ENCODE results near the gene DCC.

The DCC gene, protein sequence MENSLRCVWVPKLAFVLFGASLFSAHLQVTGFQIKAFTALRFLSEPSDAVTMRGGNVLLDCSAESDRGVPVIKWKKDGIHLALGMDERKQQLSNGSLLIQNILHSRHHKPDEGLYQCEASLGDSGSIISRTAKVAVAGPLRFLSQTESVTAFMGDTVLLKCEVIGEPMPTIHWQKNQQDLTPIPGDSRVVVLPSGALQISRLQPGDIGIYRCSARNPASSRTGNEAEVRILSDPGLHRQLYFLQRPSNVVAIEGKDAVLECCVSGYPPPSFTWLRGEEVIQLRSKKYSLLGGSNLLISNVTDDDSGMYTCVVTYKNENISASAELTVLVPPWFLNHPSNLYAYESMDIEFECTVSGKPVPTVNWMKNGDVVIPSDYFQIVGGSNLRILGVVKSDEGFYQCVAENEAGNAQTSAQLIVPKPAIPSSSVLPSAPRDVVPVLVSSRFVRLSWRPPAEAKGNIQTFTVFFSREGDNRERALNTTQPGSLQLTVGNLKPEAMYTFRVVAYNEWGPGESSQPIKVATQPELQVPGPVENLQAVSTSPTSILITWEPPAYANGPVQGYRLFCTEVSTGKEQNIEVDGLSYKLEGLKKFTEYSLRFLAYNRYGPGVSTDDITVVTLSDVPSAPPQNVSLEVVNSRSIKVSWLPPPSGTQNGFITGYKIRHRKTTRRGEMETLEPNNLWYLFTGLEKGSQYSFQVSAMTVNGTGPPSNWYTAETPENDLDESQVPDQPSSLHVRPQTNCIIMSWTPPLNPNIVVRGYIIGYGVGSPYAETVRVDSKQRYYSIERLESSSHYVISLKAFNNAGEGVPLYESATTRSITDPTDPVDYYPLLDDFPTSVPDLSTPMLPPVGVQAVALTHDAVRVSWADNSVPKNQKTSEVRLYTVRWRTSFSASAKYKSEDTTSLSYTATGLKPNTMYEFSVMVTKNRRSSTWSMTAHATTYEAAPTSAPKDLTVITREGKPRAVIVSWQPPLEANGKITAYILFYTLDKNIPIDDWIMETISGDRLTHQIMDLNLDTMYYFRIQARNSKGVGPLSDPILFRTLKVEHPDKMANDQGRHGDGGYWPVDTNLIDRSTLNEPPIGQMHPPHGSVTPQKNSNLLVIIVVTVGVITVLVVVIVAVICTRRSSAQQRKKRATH (N-terminal part only)

DNA sequence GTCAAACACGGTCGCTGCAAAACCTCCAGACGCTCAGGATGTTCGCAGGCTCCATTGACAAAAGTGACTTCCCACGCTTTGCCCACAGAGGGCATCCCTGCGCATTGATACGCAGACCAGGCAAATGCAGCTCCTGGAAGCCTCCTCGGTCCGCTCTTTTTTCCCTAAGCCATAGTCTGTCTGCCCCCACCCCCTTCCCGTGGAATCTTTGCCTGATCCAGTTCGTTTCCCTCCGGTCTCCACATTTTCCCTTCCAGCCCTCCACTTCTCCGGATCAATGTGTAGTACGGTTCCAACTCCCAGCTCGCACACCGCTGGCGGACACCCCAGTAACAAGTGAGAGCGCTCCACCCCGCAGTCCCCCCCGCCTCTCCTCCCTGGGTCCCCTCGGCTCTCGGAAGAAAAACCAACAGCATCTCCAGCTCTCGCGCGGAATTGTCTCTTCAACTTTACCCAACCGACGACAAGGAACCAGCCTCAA is at the start of gene DCC:
TSS of gene DCC (plus strand) at position 307 of the 481 bp plus-strand sequence. CDS start 591 bp downstream, outside the sequence.
- DNase-seq (ENCODE audit: low spot score): peak; percentile 55

DNA sequence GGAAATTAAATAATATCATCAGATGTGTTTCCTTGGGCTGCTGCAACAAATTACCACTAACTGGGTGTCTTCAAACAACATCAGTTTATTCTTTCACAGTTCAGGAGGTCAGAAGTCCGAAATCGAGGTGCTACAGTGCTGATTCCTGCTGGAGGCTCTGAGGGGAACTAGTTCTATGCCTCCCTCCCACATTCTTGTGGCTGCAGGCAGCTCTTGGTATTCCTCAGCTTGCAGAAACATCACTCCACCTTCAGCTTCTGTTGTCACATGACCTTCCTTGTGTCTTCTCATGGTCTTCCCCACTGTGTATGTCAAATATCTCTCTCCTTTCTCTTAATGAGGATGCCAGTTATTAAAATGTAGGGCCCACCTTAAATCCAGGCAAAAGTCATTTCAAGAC is 29.3 kb upstream of the DCC start:
- no peak for DNase-seq (ENCODE audit: low spot score)

DNA sequence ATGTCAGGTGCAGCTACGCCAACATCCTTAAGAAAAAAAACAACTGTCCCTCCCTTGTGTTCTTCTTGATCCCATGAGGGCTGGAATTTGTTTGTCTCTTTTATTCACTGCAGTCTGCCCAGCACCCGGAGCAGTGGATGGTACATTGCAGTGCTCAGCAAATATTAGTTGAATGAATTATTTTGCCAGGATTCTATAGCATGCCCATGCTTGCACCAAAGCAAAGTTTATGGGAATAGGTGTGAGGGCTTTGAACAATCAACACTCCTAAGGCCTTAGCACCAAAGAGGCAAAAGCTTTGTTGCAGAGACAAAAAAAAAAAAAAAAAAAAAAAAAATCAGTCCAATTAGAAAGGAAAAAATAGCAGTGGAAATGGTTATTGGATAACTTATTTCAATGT is 28.7 kb upstream of the DCC start:
- DNase-seq (ENCODE audit: low spot score): no peak

DNA sequence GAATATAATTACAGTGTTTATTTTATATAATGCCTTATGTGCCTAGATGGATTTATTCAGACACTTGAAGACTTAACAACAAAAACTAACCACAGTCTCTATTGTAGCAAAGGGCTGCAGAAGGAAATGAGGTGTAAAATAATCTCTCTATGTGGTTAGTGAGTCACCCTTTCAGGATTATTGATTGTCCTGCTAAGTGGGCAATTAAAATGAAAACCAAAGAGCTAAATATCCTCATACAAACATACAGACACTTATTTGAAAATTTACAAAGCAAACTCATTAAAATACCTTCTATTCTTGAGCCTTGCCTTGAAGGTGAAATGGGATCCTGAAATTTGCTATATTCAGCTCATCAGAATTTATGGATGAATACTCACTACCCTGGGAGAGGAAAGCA is 27.7 kb upstream of the DCC start:
- DNase-seq (ENCODE audit: low spot score): no peak

DNA sequence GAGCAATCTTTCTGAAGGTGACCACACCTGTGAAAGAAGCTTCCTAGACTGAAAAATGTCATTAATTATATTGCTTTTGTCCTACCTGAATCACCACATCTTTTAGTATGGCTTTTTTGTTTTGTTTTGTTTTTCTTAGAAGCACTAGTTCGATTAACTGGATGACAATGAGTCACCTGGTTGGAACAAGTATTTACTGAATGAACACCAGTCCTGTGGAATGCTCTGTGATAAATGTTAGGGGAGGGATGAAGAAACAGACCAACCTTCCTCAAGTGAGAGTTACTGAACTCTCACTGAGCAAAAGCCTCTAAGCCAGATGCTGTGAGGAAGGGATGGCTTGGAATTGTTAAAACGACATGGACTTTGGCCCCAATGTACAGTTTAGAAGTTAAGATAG is 26.8 kb upstream of the DCC start:
- no peak for DNase-seq (ENCODE audit: low spot score)

DNA sequence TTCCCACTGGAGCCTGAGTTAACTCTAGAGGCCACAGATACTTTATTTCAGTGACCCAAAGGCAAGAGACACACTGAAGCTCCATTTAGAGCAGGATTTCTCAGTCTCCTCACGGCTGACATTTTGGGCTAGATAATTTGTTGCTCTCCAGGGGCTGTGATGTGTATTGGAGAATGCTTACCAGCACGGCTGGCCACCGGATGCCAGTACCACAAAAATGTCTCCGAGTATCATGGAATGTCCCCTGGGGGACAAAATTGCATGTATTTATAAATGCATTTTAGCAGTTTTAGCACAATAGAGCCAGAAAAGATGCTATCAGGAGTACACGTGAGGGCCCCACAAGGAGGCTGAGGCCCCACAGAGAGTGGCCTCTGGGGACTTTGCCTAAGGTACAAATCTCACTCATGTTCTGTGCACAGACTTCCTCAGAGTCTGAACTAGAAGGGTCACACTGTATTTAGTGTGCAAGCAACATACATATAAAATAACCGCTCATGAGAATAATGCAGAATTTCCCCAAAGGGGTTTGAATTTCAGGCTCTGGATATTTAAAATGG is 20.5 kb upstream of the DCC start:
- DNase-seq (ENCODE audit: low spot score): peak; percentile 7

DNA sequence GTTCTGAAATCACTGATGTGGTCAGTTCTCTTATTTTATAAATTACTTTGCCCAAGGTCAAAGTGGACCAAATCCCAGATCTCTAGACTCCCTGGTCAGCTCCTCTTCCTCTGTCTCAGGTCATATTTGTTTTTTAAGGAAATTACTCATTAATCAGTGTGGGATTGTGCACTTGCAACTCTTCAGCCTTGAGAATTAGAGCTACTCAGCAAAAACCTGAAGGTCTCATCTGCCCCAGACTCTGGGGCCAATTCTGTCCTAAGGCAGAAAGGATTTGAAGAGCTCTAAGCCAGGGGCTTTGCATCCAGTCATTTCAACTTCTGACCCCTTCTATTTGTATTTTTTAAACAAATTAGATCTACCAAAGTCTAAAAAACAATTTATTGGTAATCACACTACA is 17.7 kb upstream of the DCC start:
- DNase-seq (ENCODE audit: low spot score): no peak

DNA sequence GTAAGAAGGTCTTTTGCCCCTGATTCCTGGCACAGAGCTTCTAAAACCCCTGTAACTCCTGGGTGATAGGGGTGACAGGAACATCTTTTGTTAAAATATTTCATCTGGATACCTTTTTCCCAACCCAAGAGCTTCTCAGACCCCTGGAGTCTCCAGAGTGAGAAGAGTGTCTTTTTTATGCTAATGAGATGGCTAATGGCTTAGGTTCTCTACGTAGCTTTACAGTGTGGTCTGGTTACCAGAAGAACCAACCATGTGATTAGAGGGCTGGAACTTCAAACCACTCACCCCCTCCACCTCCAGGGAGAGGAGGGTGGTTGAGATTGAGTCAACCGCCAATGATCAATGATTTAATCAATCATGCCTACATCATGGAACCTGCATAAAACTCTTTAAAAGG is 16.2 kb upstream of the DCC start:
- DNase-seq (ENCODE audit: low spot score): no peak

DNA sequence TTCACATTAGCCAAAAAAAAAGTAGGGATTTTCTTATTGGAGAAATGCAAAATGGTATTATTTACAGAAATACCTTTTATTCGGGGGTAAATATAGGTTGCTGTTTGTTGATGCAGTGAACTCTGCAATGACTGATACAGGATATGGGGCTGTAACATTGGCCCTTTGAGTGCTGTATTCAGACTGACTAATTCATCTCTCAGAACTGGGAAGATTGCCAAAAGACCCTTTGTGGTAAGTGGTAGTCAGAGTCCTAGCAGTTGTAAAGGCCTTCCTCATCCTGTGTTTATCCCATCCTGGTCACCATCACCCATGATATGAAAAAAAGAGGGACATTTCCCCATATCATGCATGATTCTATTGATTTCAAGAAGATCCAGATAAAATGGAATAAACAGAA is 14.0 kb upstream of the DCC start:
- DNase-seq (ENCODE audit: low spot score): no peak

DNA sequence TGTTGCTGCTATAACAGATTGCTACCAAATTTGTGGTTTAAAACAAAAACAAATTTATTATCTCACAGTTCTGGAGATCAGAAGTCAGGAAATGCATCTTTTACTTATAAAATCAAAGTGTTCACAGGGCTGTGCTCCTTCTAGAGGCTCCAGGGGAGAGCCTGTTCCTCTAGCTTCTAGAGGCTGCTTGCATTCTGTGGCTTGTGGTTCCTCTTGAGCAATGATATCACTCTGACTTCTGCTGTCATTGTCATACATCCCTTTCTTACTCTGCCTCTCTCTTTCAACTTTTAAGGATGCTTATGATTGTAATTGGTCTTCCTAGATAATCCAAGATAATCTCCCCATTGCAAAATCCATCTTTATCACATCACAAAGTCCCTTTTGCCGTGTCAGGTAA is 6.1 kb upstream of the DCC start:
- no peak for DNase-seq (ENCODE audit: low spot score)

DNA sequence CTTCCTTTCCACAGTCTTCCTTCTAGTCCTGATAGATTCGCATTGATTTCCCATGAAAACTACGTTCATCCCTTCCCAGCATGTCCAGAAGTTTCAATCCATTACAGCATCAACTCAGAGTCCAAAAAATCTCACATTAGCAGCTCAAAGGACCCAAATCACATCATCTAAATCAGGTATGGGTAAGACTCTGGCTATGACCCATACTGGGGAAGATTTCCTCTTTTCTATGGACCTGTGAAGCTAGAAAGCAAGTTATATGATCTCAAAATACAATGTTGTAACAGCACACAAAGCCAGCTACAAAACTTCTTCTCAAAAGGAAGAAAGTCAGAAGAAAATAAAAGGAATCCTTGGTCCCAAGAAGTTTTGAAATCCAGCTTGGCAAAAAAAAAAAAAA is 5.7 kb upstream of the DCC start:
- DNase-seq (ENCODE audit: low spot score): no peak

DNA sequence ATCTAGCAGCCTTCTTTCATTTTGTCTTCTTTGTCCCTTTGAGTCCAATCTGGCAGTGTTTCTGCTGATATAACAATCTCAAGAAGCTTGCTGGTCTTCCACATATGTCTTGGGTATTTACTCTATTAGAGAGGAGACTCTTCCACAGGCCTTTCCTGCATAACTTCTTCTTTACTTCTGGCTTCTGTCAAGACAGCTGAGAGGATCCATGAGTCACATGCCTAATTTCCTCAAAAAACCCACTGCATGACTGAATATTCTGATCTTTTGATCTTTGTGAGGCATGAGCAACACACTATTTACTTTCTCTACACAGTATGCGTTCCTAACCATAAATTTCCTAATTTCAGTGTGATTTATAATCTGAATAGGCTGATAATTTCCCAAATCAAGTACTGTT is 5.1 kb upstream of the DCC start:
- DNase-seq (ENCODE audit: low spot score): peak; percentile 27

DNA sequence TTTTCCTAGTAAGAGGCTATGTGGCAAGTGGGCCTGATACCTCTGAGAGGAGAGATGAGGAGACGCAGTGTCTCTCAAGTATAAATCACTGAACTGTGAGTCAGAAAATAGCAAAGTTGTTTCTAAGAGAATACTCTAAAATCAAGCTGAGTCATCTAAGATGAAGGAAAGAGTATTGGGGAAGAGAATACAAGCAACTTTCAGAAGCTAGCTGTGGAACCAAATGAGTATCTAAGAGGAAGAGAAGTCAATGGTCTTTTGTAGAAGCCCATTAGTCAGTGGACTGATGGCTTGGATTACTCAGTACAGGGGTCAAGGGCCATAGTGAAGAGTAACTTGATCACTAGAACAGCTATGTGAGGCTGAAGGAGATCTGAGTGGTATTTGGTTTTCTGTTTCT is 2.7 kb upstream of the DCC start:
- peak; percentile 3 for DNase-seq (ENCODE audit: low spot score)

DNA sequence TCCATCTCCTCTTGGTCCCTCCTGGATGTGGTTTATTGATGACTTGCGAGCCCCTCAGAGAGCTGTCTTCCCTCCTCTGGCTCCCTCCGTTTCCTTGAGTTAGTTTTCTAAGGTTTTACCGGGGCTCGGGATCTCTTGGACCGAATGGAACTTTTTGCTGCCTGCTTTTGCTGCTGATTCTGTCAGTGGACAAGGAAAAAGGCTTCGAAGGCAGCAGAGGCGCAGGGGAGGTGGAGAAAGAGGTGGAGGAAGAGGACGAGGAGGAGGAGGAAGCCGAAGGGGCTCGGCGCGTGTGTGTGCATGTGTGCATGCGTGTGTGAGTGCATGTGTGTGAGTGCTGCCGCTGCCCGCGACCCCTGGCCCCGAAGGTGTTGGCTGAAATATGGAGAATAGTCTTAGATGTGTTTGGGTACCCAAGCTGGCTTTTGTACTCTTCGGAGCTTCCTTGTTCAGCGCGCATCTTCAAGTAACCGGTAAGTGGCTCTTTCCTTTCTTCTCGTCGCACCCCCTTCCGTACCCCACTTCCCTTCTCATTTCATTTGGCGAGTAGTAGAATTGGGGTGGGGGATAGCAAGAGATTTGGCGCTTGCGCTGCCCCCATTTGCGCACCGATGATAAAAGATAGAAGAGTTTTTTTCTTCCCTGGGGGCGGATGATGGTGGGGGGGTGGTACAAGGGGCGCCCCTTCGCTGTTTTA is 557 bp downstream of the DCC start:
- DNase-seq (ENCODE audit: low spot score): no peak

DNA sequence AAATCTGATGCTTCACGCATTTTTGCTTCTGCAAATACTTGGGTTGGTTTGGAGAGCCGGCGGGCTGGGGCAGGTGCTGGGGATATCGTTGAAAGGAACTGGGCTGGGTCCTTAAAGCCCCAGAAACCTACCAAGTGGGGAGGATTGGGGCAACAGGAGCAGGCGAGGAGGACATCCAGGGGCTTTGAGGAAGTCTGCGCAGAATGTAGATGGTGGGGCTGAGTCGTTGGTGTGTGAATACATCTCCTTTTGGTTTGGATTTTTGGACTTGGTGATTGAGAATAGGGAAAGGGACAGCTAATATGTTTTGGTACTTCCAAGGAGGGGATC is 1.1 kb downstream of the DCC start:
- no peak for DNase-seq (ENCODE audit: low spot score)

DNA sequence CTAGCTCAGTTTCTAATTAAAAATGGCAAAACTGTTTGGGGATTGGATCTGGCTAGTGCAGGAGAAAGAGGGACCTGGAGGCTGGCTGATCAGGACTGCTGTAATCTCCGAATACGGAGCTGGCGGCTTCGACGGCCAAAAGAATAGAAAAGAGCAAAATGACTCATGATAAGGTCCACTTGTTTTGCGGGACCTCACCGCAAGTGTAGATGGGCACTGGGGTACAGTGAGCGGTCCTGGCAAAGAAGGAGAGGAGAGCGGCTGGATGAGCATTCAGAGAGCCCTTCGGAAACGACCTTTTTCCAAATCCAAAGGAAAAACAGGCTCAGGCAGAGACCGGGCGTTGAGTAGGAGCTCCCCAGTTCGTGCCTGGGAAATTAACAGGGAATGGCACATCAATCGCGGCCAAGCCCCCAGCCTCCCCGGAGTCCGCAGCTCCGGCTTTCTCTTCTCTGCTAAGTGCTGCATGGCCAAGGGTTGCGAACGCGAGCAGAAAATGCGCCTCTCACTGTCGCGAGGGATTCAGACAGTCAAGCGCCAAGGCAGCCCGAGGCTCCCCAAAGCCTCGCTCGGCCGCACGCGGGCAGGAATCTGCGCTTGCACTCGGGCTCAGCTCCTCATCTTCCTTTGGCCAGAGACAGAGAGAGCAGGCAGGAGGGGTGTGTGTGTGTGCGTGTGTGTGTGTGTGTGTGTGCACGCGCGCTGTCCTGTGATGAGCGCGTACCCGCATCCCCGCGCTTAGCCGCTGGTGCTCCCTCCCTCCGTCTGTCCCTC is 1.8 kb downstream of the DCC start:
- DNase-seq (ENCODE audit: low spot score): peak; percentile 18

DNA sequence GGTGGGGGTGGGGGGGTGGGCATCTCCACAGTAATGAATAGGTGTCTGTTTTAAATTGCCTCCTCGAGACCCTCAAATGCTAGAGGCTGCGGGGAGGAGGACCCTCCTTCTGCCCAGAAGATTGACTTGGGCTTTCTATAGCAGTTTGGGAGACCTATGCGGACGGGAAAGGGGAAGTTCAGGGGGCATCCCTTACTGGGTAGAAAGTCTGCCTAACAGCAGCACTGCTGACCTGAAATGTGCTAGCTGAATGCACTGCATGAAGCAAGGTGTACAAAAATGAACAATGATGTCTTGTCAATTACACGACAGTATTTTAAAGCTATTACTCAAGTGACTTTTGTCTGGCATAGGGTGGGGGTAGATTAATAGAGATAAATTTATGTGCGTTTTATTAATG is 2.5 kb downstream of the DCC start:
- DNase-seq (ENCODE audit: low spot score): no peak

DNA sequence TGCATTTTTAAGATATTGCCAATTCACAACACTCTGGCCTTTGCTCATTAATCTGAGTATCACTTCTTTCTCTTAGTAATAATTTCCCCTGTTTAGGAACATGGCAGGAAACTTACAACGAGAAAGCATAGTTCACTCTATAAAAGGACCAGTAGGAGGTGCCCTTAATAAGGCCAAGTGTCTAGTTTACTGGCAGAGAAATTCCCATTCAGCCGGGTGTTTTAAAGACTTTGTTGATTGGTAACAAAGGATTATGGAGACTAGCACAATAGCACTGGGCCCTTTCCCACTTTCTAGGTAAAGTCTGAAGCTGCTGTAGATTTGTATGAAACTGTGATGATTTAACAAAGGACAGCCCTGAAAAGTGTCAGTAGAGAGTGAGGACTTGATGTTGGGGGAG is 3.1 kb downstream of the DCC start:
- no peak for DNase-seq (ENCODE audit: low spot score)

DNA sequence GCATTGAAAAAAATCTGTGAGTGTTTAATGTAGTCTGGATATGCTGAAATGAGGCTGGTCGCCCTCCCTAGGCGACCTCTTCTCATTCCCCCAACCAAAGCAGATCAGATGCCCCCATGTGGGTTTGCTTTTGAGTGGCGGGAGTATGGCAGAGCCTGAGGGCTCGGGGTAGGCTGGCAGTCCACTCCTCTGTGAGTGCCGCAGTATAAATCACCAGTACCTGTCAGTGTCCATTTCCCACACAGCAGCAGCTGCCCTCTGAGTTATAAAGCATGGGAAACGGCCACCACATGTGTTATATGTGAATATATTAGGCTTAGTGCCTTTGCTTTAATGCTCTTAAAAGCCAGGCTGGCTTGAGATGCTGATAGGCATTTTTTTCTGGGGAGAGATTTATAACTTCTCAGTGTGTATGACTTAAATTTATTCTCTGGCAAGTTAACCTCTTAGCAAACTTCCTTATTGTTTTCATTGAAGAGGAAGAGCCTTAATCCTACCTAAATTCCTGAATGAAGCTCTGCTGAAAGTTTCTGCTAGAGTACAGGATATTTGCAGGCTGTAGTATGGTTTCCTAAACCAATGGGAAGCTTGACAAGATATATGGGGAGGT is 3.8 kb downstream of the DCC start:
- DNase-seq (ENCODE audit: low spot score): no peak

DNA sequence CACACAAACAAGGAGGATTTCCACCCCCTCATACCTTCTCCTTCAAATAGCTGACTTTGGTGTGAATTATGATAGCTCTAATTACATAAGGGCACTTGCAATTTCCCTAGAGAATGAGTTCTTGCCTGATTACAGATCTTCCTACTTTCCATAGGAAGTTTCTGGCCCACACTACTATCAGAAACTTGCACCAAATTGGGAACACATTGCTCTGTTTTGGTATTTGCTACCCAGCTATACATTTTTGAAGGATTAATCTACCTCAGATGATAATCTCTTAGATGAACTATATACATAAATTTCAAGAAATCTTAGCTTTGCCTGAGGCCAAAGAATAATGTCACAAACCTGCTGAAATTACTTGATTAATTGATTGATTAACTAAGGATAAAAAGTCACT is 4.9 kb downstream of the DCC start:
- no peak for DNase-seq (ENCODE audit: low spot score)

DNA sequence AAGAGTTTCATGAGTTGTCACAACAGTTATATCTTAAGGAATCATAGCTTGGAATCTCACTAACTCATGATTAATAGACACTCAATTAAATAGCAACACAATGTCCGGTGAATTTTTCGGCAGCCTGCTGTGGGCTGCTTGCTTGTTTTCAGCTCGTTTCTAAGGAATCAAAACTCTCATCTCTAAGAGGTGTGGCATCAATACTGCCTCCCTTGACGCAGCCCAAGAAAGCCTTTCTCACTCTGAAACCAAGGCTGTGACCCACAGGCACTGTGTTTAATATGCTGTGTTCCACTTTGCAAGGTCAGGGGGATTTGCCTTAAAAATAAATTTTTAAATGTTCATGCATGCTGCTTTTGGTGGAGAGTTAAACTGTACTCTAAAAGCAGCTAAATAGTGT is 5.4 kb downstream of the DCC start:
- no peak for DNase-seq (ENCODE audit: low spot score)
